ENCODE results near the gene PVALEF.

DNA sequence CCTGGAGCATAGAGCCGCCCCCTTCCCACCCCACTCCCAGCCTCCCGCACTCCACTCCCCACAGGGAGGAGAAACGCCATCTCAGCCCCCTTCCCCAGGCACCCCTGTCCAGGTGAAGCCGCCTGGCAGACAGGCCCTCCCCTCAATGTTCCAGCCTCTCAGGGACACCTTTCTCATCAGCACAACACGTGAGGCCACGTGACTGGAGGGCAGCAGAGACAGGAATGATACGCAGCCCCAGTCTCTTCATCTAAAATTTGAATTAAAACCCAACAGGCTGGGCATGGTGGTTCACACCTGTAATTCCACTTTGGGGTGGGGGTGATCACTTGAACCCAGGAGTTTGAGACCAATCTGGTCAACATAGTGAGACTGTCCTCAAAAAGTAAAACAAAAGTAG lies 20.9 kb downstream of the PVALEF start:
- no peak for TF ChIP-seq CTCF (optimal IDR thresholded peaks at IDR 0.05 in 1 of 3, IDR thresholded peaks at IDR 0.05 in 1 of 3, conservative IDR thresholded peaks at IDR 0.05 in 1 of 3; ENCODE audit: extremely low read depth in 1 of 3, insufficient read depth in 2 of 3, low read length in 3 of 3)
- TF ChIP-seq EZH2 (IDR thresholded peaks at IDR 0.05; ENCODE audit: low read length): no peak

All from keratinocyte (primary cell).